Measurements from ENCODE around the gene PAPLN.

- TF ChIP-seq TAF1 (IDR thresholded peaks at IDR 0.05; ENCODE audit: borderline replicate concordance, low read depth, low read length) (no peak), POLR2A (IDR thresholded peaks at IDR 0.05; ENCODE audit: low read depth, low read length) (no peak)
Measured at GRCh38 chr14:73216030-73216429, 21.3 kb upstream of the PAPLN start.

All from GM12892 (cell line).